K562 (cell line): ENCODE results near the gene JUNB. TPM values are rescaled to one million over a fixed set of nuclear protein-coding genes. Genes with fewer than 3 reads are reported as not detected.

Source experiments
- CBX2 ChIP-seq: fragments of 200-600 bp; sonication (generic); IDR thresholded peaks from one replicate; pipeline ENCODE4 v1.6.1; 2012; ENCODE audit warnings: mild to moderate bottlenecking, low read length, inconsistent platforms; ENCODE audit not compliant: insufficient read depth, poor library complexity, severe bottlenecking
- CREB5 ChIP-seq: fragments of 250-450 bp; sonication (Bioruptor Pico); IDR thresholded peaks from 2 replicates; pipeline ENCODE4 v1.5.0; 2020; ENCODE audit warnings: mild to moderate bottlenecking
- DNMT1 ChIP-seq: fragments of 450-650 bp; IDR thresholded peaks from 2 replicates; pipeline ENCODE4 v1.6.1; 2016; ENCODE audit warnings: antibody characterized with exemption, mild to moderate bottlenecking
- EGR1 ChIP-seq: fragments of 450-650 bp; conservative IDR thresholded peaks from 2 replicates; pipeline ENCODE4 v1.6.1; 2017; ENCODE audit warnings: mild to moderate bottlenecking
- ELF4 ChIP-seq: fragments of 450-650 bp; formaldehyde crosslinking; IDR thresholded peaks from 2 replicates; pipeline ENCODE4 v1.4.0; 2022; ENCODE audit warnings: missing genetic modification characterization
- FOXK1 ChIP-seq: sonication (generic); formaldehyde crosslinking; IDR thresholded peaks from 2 replicates; pipeline ENCODE4 v1.8.0; 2022; ENCODE audit warnings: missing genetic modification reagents, mild to moderate bottlenecking, borderline replicate concordance
- FOXM1 ChIP-seq, 2 experiments: fragments of 450-650 bp in 1 of 2; sonication (generic) in 1 of 2; formaldehyde crosslinking in 1 of 2; IDR thresholded peaks; 2 replicates each; pipeline versions ENCODE4 v1.6.1 to v1.9.0; 2017 to 2022; ENCODE audit warnings: low read depth in 2 of 2, mild to moderate bottlenecking in 2 of 2, missing genetic modification reagents in 1 of 2, moderate library complexity in 1 of 2
- HINFP ChIP-seq: fragments of 450-650 bp; conservative IDR thresholded peaks from 2 replicates; pipeline ENCODE4 v1.6.1; 2016; ENCODE audit warnings: missing genetic modification characterization, low read depth, mild to moderate bottlenecking, control low read depth, missing compliant biosample characterization
- HMG20B ChIP-seq: fragments of 250-450 bp; sonication (Bioruptor Pico); IDR thresholded peaks from 2 replicates; pipeline ENCODE4 v1.5.0; 2021; ENCODE audit warnings: mild to moderate bottlenecking
- HMGN3 ChIP-seq: IDR thresholded peaks from 2 replicates; pipeline ENCODE4 v1.6.1; 2011; ENCODE audit warnings: borderline replicate concordance, low read depth, mild to moderate bottlenecking, mixed read lengths, low read length; ENCODE audit not compliant: insufficient read length; ENCODE audit errors: extremely low read depth
- ILF3 ChIP-seq: fragments of 450-650 bp; IDR thresholded peaks from 2 replicates; pipeline ENCODE4 v1.6.1; 2018; ENCODE audit warnings: antibody characterized with exemption, mild to moderate bottlenecking, moderate library complexity, borderline replicate concordance
- JUND ChIP-seq, 2 experiments: IDR thresholded peaks; 2 replicates in 1 of 2; 3 replicates in 1 of 2; pipeline ENCODE4 v1.6.1; 2011; ENCODE audit warnings: borderline replicate concordance in 2 of 2, low read depth in 2 of 2, low read length in 2 of 2, improper control_type of control experiment in 1 of 2, missing biosample characterization in 1 of 2, missing genetic modification characterization in 1 of 2, missing genetic modification reagents in 1 of 2
- NKRF ChIP-seq: fragments of 450-650 bp; IDR thresholded peaks from 2 replicates; pipeline ENCODE4 v1.6.1; 2016; ENCODE audit warnings: borderline replicate concordance
- PCBP1 ChIP-seq: fragments of 200-400 bp; formaldehyde crosslinking; IDR thresholded peaks from 2 replicates; pipeline ENCODE4 v1.6.1; 2018; ENCODE audit warnings: mild to moderate bottlenecking, low read depth, low read length; ENCODE audit not compliant: poor library complexity, severe bottlenecking
- SRF ChIP-seq, 2 experiments: fragments of 250-450, 450-650 bp in 1 of 2; sonication (Bioruptor Pico) in 1 of 2; sonication (generic) in 1 of 2; formaldehyde crosslinking; IDR thresholded peaks; 2 replicates each; pipeline versions ENCODE4 v1.5.0 to v1.5.1; 2020 to 2022; ENCODE audit warnings: mild to moderate bottlenecking in 1 of 2, missing genetic modification reagents in 1 of 2
- TCF7 ChIP-seq: sonication (generic); IDR thresholded peaks from 2 replicates; pipeline ENCODE4 v1.6.1; 2016; ENCODE audit warnings: antibody characterized with exemption, borderline replicate concordance
- YBX1 ChIP-seq: fragments of 450-650 bp; IDR thresholded peaks from 2 replicates; pipeline ENCODE4 v1.7.1; 2016; ENCODE audit warnings: mild to moderate bottlenecking
- ZBED1 ChIP-seq: IDR thresholded peaks from 2 replicates; pipeline ENCODE4 v1.6.1; 2014
- ZNF583 ChIP-seq: fragments of 250-450 bp; sonication (Bioruptor Pico); IDR thresholded peaks from 2 replicates; pipeline ENCODE4 v1.4.0; 2020
- polyA plus RNA-seq, 8 experiments: library from polyadenylated mRNA; depleted of rRNA in 4 of 8; stranded (reverse) in 5 of 8; unstranded in 3 of 8; fragments of >200 nt; fragmentation: Nextera tagmentation in 2 of 8; fragmentation: Illumina TruSeq in 1 of 8; extraction: Ambion mirVana in 2 of 8; extraction: Trizol in 1 of 8; gene quantifications; 2 replicates each; pipeline versions ENCODE4 v1.2.1 to v1.2.3, GENCODE V29; 2011 to 2014; ENCODE audit warnings: inconsistent platforms in 1 of 8, missing spikeins in 1 of 8
- total RNA-seq, 7 experiments: library from RNA; depleted of rRNA in 6 of 7; stranded (reverse); fragments of >200 nt in 6 of 7; fragmentation: Illumina TruSeq in 2 of 7; extraction: Trizol in 2 of 7; gene quantifications; 2 replicates each; pipeline versions ENCODE4 v1.2.1 to v1.2.3, GENCODE V29; 2011 to 2021; ENCODE audit warnings: low replicate concordance in 1 of 7

JUNB gene
- total and polyA plus RNA-seq, 9 of the 15 experiments (the other 6 are each of a cell fraction or from before 2014, with no cell fraction given), result 0.23 to 88.1 (median 13.1) TPM

- no peak for TF ChIP-seq FOXK1 (CRISPR knock-in tag)
- peak; percentile 83; the same call in 1 of the 2 replicates for TF ChIP-seq ILF3
- peak; percentile 94 for TF ChIP-seq PCBP1
- peak; percentile 75 for TF ChIP-seq EGR1
- TF ChIP-seq CREB5 (CRISPR knock-in tag), result no peak
- TF ChIP-seq CBX2, result no peak
- peak; percentile 64; the same call in 1 of the 2 replicates for TF ChIP-seq JUND (IDR thresholded peaks at IDR 0.05; ENCODE audit: borderline replicate concordance, low read depth, low read length)
- TF ChIP-seq JUND (tag; IDR thresholded peaks at IDR 0.05; ENCODE audit: borderline replicate concordance, low read depth, low read length), result peak; percentile 35; the same call in 1 of the 3 replicates
- peak; percentile 93 for TF ChIP-seq HMGN3
- TF ChIP-seq DNMT1, result no peak
- TF ChIP-seq ZNF583 (CRISPR knock-in tag), result no peak
- TF ChIP-seq HMG20B (CRISPR knock-in tag), result no peak
- peak; percentile 61; the same call in 1 of the 2 replicates for TF ChIP-seq ZBED1
- peak; percentile 100 for TF ChIP-seq SRF (CRISPR knock-in tag; IDR thresholded peaks at IDR 0.05)
- no peak for TF ChIP-seq TCF7
- no peak for TF ChIP-seq HINFP (tag)
- TF ChIP-seq NKRF, result no peak
- TF ChIP-seq ELF4, result no peak
- no peak for TF ChIP-seq FOXM1 (IDR thresholded peaks at IDR 0.05; ENCODE audit: low read depth)
- TF ChIP-seq FOXM1 (CRISPR knock-in tag; IDR thresholded peaks at IDR 0.05; ENCODE audit: low read depth), result 0 out of 2 replicates have a peak, but pooled peaks have one; percentile 63
- no peak for TF ChIP-seq YBX1
Measured at GRCh38 chr19:12793290-12794195, 2.3 kb downstream of the JUNB start (continued).
